Measurements from ENCODE around the gene DHX16. TPM values are rescaled to one million over a fixed set of nuclear protein-coding genes. Genes with fewer than 3 reads are reported as not detected.

The DHX16 gene
- total and polyA plus RNA-seq, 9 of the 15 experiments (the other 6 are each of a cell fraction or from before 2014, with no cell fraction given), result 14.6 to 66.1 (median 47.5) TPM

DNA sequence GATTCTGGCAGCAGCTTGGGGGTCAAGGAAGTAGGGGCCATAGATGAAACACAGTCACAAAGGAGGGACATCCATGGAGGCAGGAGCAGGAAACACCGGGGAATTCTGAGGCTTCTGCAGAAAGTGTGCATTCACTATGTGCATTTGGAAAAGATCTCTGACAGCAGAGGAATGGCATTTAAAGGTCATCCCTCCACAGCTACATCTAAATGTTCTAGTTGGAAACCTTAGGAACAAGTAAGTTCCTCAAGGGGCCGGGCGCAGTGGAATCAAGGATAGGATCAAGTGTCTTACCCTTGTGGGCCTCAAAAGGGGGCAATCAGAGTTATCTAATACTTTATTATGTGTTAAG lies 17.1 kb downstream of the DHX16 start:
- no TSS peak for BruUV-seq (replicated peaks)

More for the DNA sequence above, 17.1 kb downstream of the DHX16 start:
- no peak for DNase-seq (ENCODE audit: extremely low read depth in 1 of 4, low spot score in 3 of 4)
- 98% methylated on average over 3 of the region's 3 CpGs for WGBS (ENCODE audit: insufficient coverage, low coverage, missing lambda C conversion rate)
- H3K4me1 ChIP-seq (replicated peaks in 1 of 2; ENCODE audit: control insufficient read depth in 2 of 2, insufficient read depth in 2 of 2, low read length in 2 of 2), result no peaks in the 10 kb centered on the region; a peak in 1 of 5 replicates
- H3K9ac ChIP-seq (ENCODE audit: insufficient read depth in 1 of 2, low read depth in 2 of 2, low read length in 2 of 2), result no peak overlapping the region
- CTCF ChIA-PET (ENCODE audit: low intra/inter-chr PET ratio), result no interaction called here
- no peaks in the 10 kb centered on the region for H3K27me3 ChIP-seq (ENCODE audit: control insufficient read depth in 2 of 2, insufficient read depth in 2 of 2, low read length in 2 of 2)
- H3K9me3 ChIP-seq (replicated peaks; ENCODE audit: control insufficient read depth, insufficient read depth, low read depth, low read length), result no peaks in the 10 kb centered on the region
- in situ Hi-C loops (cut with MboI), result no loop called here
- H3K27ac ChIP-seq (ENCODE audit: extremely low read depth, low read depth, low read length), result no peak overlapping the region
- no peaks in the 10 kb centered on the region for H4K20me1 ChIP-seq (replicated peaks; ENCODE audit: control insufficient read depth, insufficient read depth, low read length)
- H3K4me3 ChIP-seq, result no peak overlapping the region
- no peaks in the 10 kb centered on the region for H3K79me2 ChIP-seq (ENCODE audit: control insufficient read depth, insufficient read depth, low read length)
- no peak for TF ChIP-seq MITF (IDR thresholded peaks at IDR 0.05)
- TF ChIP-seq MLLT1 (IDR thresholded peaks at IDR 0.05), result no peak
- TF ChIP-seq ILK (tag; IDR thresholded peaks at IDR 0.05; ENCODE audit: borderline replicate concordance, low read depth), result no peak
- no peak for TF ChIP-seq MYC (IDR thresholded peaks at IDR 0.05; ENCODE audit: low read depth, low read length)
- no peak for TF ChIP-seq MYC (CRISPR knock-in tag; IDR thresholded peaks at IDR 0.05; ENCODE audit: borderline replicate concordance, low read depth)
- TF ChIP-seq, protein P1, sequence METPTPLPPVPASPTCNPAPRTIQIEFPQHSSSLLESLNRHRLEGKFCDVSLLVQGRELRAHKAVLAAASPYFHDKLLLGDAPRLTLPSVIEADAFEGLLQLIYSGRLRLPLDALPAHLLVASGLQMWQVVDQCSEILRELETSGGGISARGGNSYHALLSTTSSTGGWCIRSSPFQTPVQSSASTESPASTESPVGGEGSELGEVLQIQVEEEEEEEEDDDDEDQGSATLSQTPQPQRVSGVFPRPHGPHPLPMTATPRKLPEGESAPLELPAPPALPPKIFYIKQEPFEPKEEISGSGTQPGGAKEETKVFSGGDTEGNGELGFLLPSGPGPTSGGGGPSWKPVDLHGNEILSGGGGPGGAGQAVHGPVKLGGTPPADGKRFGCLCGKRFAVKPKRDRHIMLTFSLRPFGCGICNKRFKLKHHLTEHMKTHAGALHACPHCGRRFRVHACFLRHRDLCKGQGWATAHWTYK (CRISPR knock-in tag; IDR thresholded peaks at IDR 0.05), result no peak
- no peak for TF ChIP-seq NR2F6 (CRISPR knock-in tag; IDR thresholded peaks at IDR 0.05)
- no peak for TF ChIP-seq ZNF592 (IDR thresholded peaks at IDR 0.05)
- no peak for TF ChIP-seq MXI1 (IDR thresholded peaks at IDR 0.05; ENCODE audit: low read depth, low read length)
- no peak for TF ChIP-seq PURB (CRISPR knock-in tag; IDR thresholded peaks at IDR 0.05; ENCODE audit: low read depth)
- no peak for TF ChIP-seq NR1H2 (CRISPR knock-in tag; IDR thresholded peaks at IDR 0.05)
- no peak for TF ChIP-seq SRSF3 (IDR thresholded peaks at IDR 0.05; ENCODE audit: insufficient read depth, low read length)
- no peak for TF ChIP-seq RBM14 (IDR thresholded peaks at IDR 0.05; ENCODE audit: borderline replicate concordance, insufficient read depth, low read depth, low read length)
- TF ChIP-seq GATAD2B (IDR thresholded peaks at IDR 0.05; ENCODE audit: borderline replicate concordance), result no peak
- H3K4me2 ChIP-seq (ENCODE audit: insufficient read depth, low read length), result no peak overlapping the region
- FAIRE-seq, result no peak
- H3K36me3 ChIP-seq (ENCODE audit: control insufficient read depth, insufficient read depth, low read length), result peaks cover 91% of the 10 kb centered on the region
- intact Hi-C loops (cut with micrococcal nuclease), result no loop called here
- POLR2A ChIA-PET, result interaction anchor here (1.0 to 1.2 kb wide), 2 partner anchors 14 to 27 kb away, joined by 3 to 4 read pairs; no protein-coding TSS in a partner anchor
- H2AFZ ChIP-seq (ENCODE audit: low read depth, low read length), result no peak overlapping the region
- ATAC-seq, result no peak
- no peaks in the 10 kb centered on the region for H3K9me1 ChIP-seq (ENCODE audit: control insufficient read depth, insufficient read depth, low read length)

Measured in K562 (cell line).